ENCODE measurements around the gene AJM1. TPM values are rescaled to one million over a fixed set of nuclear protein-coding genes. Genes with fewer than 3 reads are reported as not detected.

Gene AJM1
- total RNA-seq, 1 experiment from 2014 or later = 1.8 TPM

- H3K9ac ChIP-seq (ENCODE audit: extremely low read depth, insufficient read length, low read length) = no peak overlapping the region
- no CpG with 5 or more reads among the region's 6 CpGs for WGBS (ENCODE audit: extremely low coverage, insufficient read length, low lambda C conversion rate)
- no peak for DNase-seq
- H3K79me2 ChIP-seq (ENCODE audit: insufficient read depth, low read length) = no peaks in the 10 kb centered on the region
- no peak overlapping the region for H3K27ac Mint-ChIP-seq
- no peak overlapping the region for H2BK12ac ChIP-seq (ENCODE audit: insufficient read length, low read depth, low read length)
- no peaks in the 10 kb centered on the region for H4K20me1 ChIP-seq (ENCODE audit: control insufficient read depth, insufficient read depth, insufficient read length)
- H4K5ac ChIP-seq (ENCODE audit: insufficient read length, low read depth, low read length) = no peak overlapping the region
- no peaks in the 10 kb centered on the region for H3K4me1 Mint-ChIP-seq
- H2AFZ ChIP-seq (ENCODE audit: low read length) = no peak overlapping the region
- H3K9me3 Mint-ChIP-seq = peaks cover 46 to 47% of the 10 kb centered on the region in 2 experiments
- H2BK20ac ChIP-seq (ENCODE audit: low read depth, low read length, poor library complexity, severe bottlenecking) = no peak overlapping the region
- no peak overlapping the region for H2BK5ac ChIP-seq (ENCODE audit: insufficient read length, low read length)
- H3K27me3 ChIP-seq (ENCODE audit: insufficient read depth, low read length) = no peaks in the 10 kb centered on the region
- H4K91ac ChIP-seq (ENCODE audit: insufficient read length, low read depth, low read length) = no peak overlapping the region
- no peaks in the 10 kb centered on the region for H3K79me1 ChIP-seq (ENCODE audit: insufficient read depth, low read depth, low read length, poor library complexity, severe bottlenecking)
- no peak overlapping the region for H3K18ac ChIP-seq (ENCODE audit: insufficient read length, low read depth, low read length)
- H3K56ac ChIP-seq (ENCODE audit: insufficient read length, low read depth, low read length) = no peak overlapping the region
- no peak overlapping the region for H3K14ac ChIP-seq (ENCODE audit: insufficient read depth, low read length)
- no peak overlapping the region for H3K4me2 ChIP-seq (ENCODE audit: insufficient read depth, insufficient read length, low read length)
- no peak overlapping the region for H4K8ac ChIP-seq (replicated peaks; ENCODE audit: insufficient read length, low read depth, low read length)
- no peak overlapping the region for H3K4me3 Mint-ChIP-seq
- no peak for TF ChIP-seq CTCF (conservative IDR thresholded peaks at IDR 0.05)
- H2BK15ac ChIP-seq (ENCODE audit: low read depth, low read length) = no peak overlapping the region
- H3K4ac ChIP-seq (ENCODE audit: low read depth, low read length) = no peak overlapping the region
- peaks cover 33% of the 10 kb centered on the region for H3K27me3 Mint-ChIP-seq (ENCODE audit: low read depth)
- H3K23me2 ChIP-seq (ENCODE audit: insufficient read length, low read depth, low read length, poor library complexity, severe bottlenecking) = no peaks in the 10 kb centered on the region
- H2BK120ac ChIP-seq (ENCODE audit: low read depth, low read length, poor library complexity, severe bottlenecking) = no peak overlapping the region
- H3K36me3 Mint-ChIP-seq (ENCODE audit: insufficient read depth in 1 of 3, low read depth in 3 of 3) = peaks cover 1 to 9% (median 8%) of the 10 kb centered on the region in 3 experiments; a peak in 5 of 7 replicates
- H3K9me3 ChIP-seq (ENCODE audit: control insufficient read depth, low read depth, low read length) = peaks cover 9% of the 10 kb centered on the region
- H3T11ph ChIP-seq (ENCODE audit: low read length) = no peak overlapping the region
- H3K27ac ChIP-seq (ENCODE audit: insufficient read length, low read depth, low read length) = no peak overlapping the region
- no peaks in the 10 kb centered on the region for H3K4me1 ChIP-seq (ENCODE audit: insufficient read depth, low read length)
- H3K23ac ChIP-seq (ENCODE audit: insufficient read length, low read depth, low read length) = no peak overlapping the region
- H2AK5ac ChIP-seq (ENCODE audit: insufficient read length, low read length) = no peak overlapping the region
Measured at GRCh38 chr9:136875155-136875554, 32.9 kb downstream of the AJM1 start.
